ENCODE data around the gene KIAA0753. TPM values are rescaled to one million over a fixed set of nuclear protein-coding genes. Genes with fewer than 3 reads are reported as not detected.

KIAA0753 gene
- total and polyA plus RNA-seq, 9 of the 15 experiments (the other 6 are each of a cell fraction or from before 2014, with no cell fraction given) = 2.0 to 9.0 (median 6.9) TPM

- TF ChIP-seq HBP1 (CRISPR knock-in tag; IDR thresholded peaks at IDR 0.05) (no peak), CEBPG (CRISPR knock-in tag; IDR thresholded peaks at IDR 0.05) (no peak), CEBPG (tag; conservative IDR thresholded peaks at IDR 0.05 in 1 of 2, IDR thresholded peaks at IDR 0.05 in 1 of 2) (no peak), SAFB (IDR thresholded peaks at IDR 0.05; ENCODE audit: borderline replicate concordance, low read depth, low read length) (no peak), NFATC3 (IDR thresholded peaks at IDR 0.05) (no peak), PHF20 (IDR thresholded peaks at IDR 0.05; ENCODE audit: partially characterized antibody) (peak; percentile 18), ZNF766 (CRISPR knock-in tag; conservative IDR thresholded peaks at IDR 0.05) (no peak), ZZZ3 (IDR thresholded peaks at IDR 0.05) (no peak), NR3C1 (CRISPR knock-in tag; IDR thresholded peaks at IDR 0.05) (no peak), POU5F1 (IDR thresholded peaks at IDR 0.05; ENCODE audit: borderline replicate concordance, low read depth, low read length, partially characterized antibody) (no peak), CCNT2 (IDR thresholded peaks at IDR 0.05; ENCODE audit: borderline replicate concordance, extremely low read depth, insufficient read length, low read depth, low read length) (no peak), HINFP (tag; conservative IDR thresholded peaks at IDR 0.05; ENCODE audit: low read depth) (peak; percentile 95), ZFP91 (CRISPR knock-in tag; IDR thresholded peaks at IDR 0.05) (no peak), ZNF584 (CRISPR knock-in tag; IDR thresholded peaks at IDR 0.05; ENCODE audit: low read depth) (peak; percentile 54), ZNF717 (CRISPR knock-in tag; IDR thresholded peaks at IDR 0.05) (no peak), SAFB2 (IDR thresholded peaks at IDR 0.05; ENCODE audit: borderline replicate concordance, low read depth, low read length, severe bottlenecking) (no peak), ELF2 (CRISPR knock-in tag; IDR thresholded peaks at IDR 0.05) (no peak), TRIM25 (IDR thresholded peaks at IDR 0.05; ENCODE audit: borderline replicate concordance) (no peak)
Observed at GRCh38 chr17:6574687-6575595, 65.6 kb downstream of the KIAA0753 start (continued).

Measured in K562 (cell line).